Progenitor cell of endocrine pancreas (in vitro differentiated cells): ENCODE results near the gene NFAM1. TPM values are rescaled to one million over a fixed set of nuclear protein-coding genes. Genes with fewer than 3 reads are reported as not detected.

ENCODE experiments used
- DNase-seq: peaks from one replicate; pipeline ENCODE4 v3.0.0; 2021; ENCODE audit warnings: low spot score; ENCODE audit not compliant: unreplicated experiment
- H3K27ac Mint-ChIP-seq: 2 replicates; pipeline ENCODE4 v1.8.0; 2021; ENCODE audit warnings: mild to moderate bottlenecking, moderate library complexity, mixed read lengths
- H3K27me3 Mint-ChIP-seq: 2 replicates; pipeline ENCODE4 v1.8.0; 2021; ENCODE audit warnings: mixed read lengths
- H3K36me3 Mint-ChIP-seq: 2 replicates; pipeline ENCODE4 v1.8.0; 2022; ENCODE audit warnings: mixed read lengths; ENCODE audit not compliant: insufficient read depth
- H3K4me1 Mint-ChIP-seq: 2 replicates; pipeline ENCODE4 v1.8.0; 2021; ENCODE audit warnings: low read depth, mixed read lengths
- H3K4me3 Mint-ChIP-seq: 2 replicates; pipeline ENCODE4 v1.8.0; 2021; ENCODE audit warnings: low read depth, mild to moderate bottlenecking, moderate library complexity, mixed read lengths
- H3K9me3 Mint-ChIP-seq: 2 replicates; pipeline ENCODE4 v1.8.0; 2021; ENCODE audit warnings: low read depth, mixed read lengths
- CTCF ChIP-seq: fragments of 200-600 bp; sonication (generic); IDR thresholded peaks from one replicate; pipeline ENCODE4 v1.5.0; 2021; ENCODE audit warnings: antibody characterized with exemption, mild to moderate bottlenecking; ENCODE audit not compliant: unreplicated experiment
- total RNA-seq: library from RNA; stranded (reverse); gene quantifications from 2 replicates; pipeline ENCODE4 v1.2.1, GENCODE V29; 2021

Gene NFAM1
- total RNA-seq, 1 donor from 2014 or later: 0.31 TPM

GRCh38 chr22:42444077-42444904 is 12.1 kb upstream of the NFAM1 start:
- Mint-ChIP-seq H3K36me3 (no peaks in the 10 kb centered on the region), H3K4me3 (peak overlapping the region; percentile 59), H3K27me3 (peaks cover 14% of the 10 kb centered on the region), H3K4me1 (peaks cover 13% of the 10 kb centered on the region), H3K9me3 (no peaks in the 10 kb centered on the region), H3K27ac (peak overlapping the region; percentile 77)
- DNase-seq: peak; percentile 86
- peak; percentile 90 for TF ChIP-seq CTCF

- no peak for DNase-seq
Observed at GRCh38 chr22:42443240-42444076, 11.3 kb upstream of the NFAM1 start.

GRCh38 chr22:42442748-42443147 is 10.5 kb upstream of the NFAM1 start:
- DNase-seq: no peak
- Mint-ChIP-seq H3K4me1 (peaks cover 15% of the 10 kb centered on the region), H3K27ac (no peak overlapping the region), H3K4me3 (no peak overlapping the region), H3K27me3 (peaks cover 21% of the 10 kb centered on the region), H3K9me3 (no peaks in the 10 kb centered on the region), H3K36me3 (no peaks in the 10 kb centered on the region)
- TF ChIP-seq CTCF: no peak

More at GRCh38 chr22:42443240-42444076, 11.3 kb upstream of the NFAM1 start:
- Mint-ChIP-seq H3K4me1 (peaks cover 13% of the 10 kb centered on the region), H3K4me3 (no peak overlapping the region), H3K27me3 (peaks cover 19% of the 10 kb centered on the region), H3K27ac (no peak overlapping the region), H3K36me3 (no peaks in the 10 kb centered on the region), H3K9me3 (no peaks in the 10 kb centered on the region)
- no peak for TF ChIP-seq CTCF

GRCh38 chr22:42440728-42441127 is 8.5 kb upstream of the NFAM1 start:
- TF ChIP-seq CTCF: no peak
- Mint-ChIP-seq H3K27me3 (peaks cover 21% of the 10 kb centered on the region), H3K4me3 (no peak overlapping the region), H3K27ac (no peak overlapping the region), H3K9me3 (no peaks in the 10 kb centered on the region), H3K36me3 (no peaks in the 10 kb centered on the region), H3K4me1 (peaks cover 15% of the 10 kb centered on the region)
- DNase-seq: no peak

GRCh38 chr22:42439821-42440674 is 7.8 kb upstream of the NFAM1 start:
- Mint-ChIP-seq H3K27ac (no peak overlapping the region), H3K4me3 (no peak overlapping the region), H3K36me3 (no peaks in the 10 kb centered on the region), H3K4me1 (peaks cover 13% of the 10 kb centered on the region), H3K27me3 (peaks cover 21% of the 10 kb centered on the region), H3K9me3 (no peaks in the 10 kb centered on the region)
- no peak for TF ChIP-seq CTCF
- DNase-seq: no peak
